Esophagus squamous epithelium (tissue), 5 donors: Measurements from ENCODE around the gene PRKG1. TPM values are rescaled to one million over a fixed set of nuclear protein-coding genes. Genes with fewer than 3 reads are reported as not detected.
A peak's percentile ranks its signal among the peaks of the same experiment; 100 is the strongest.

Experiments used
- DNase-seq: peaks from one replicate; lab custom pipeline; 2025; lab: John Stamatoyannopoulos, UW
- H3K27ac ChIP-seq, 4 donors: fragments of 200-600 bp; sonication (generic); one replicate each; pipeline ENCODE4 v1.5.1; 2016 to 2019; ENCODE audit warnings: mild to moderate bottlenecking in 1 of 4
- H3K27me3 ChIP-seq, 4 donors: fragments of 200-600 bp; sonication (generic); 1 replicate in 3 of 4; 2 replicates in 1 of 4; pipeline versions ENCODE4 v1.5.1 to v1.6.0; 2017 to 2021; ENCODE audit warnings: antibody characterized with exemption in 1 of 4
- H3K36me3 ChIP-seq, 3 donors: fragments of 200-600 bp; sonication (generic); one replicate each; pipeline ENCODE4 v1.5.1; 2016 to 2019
- H3K4me1 ChIP-seq, 3 donors: fragments of 200-600 bp; sonication (generic); one replicate each; pipeline ENCODE4 v1.5.1; 2017 to 2019
- H3K4me3 ChIP-seq, 4 donors: fragments of 200-600 bp; sonication (generic); 1 replicate in 3 of 4; 2 replicates in 1 of 4; pipeline ENCODE4 v1.5.1; 2016 to 2019; ENCODE audit warnings: mild to moderate bottlenecking in 2 of 4, moderate library complexity in 1 of 4
- H3K9me3 ChIP-seq, 3 donors: fragments of 200-600 bp; sonication (generic); one replicate each; pipeline ENCODE4 v1.5.1; 2016 to 2019
- CTCF ChIP-seq, 6 experiments: fragments of 450-650 bp in 4 of 6; fragments of 200-600 bp in 2 of 6; sonication (generic) in 2 of 6; IDR thresholded peaks; one replicate each; pipeline ENCODE4 v1.5.1; 2016 to 2019; ENCODE audit warnings: antibody characterized with exemption in 6 of 6, mild to moderate bottlenecking in 4 of 6, moderate library complexity in 4 of 6
- POLR2A ChIP-seq, 4 donors: fragments of 450-650 bp; IDR thresholded peaks; one replicate each; pipeline ENCODE4 v1.6.1; 2017; ENCODE audit warnings: antibody characterized with exemption in 4 of 4, mild to moderate bottlenecking in 4 of 4, moderate library complexity in 3 of 4
- WGBS, 2 donors: methylation state at CpG; one replicate each; pipeline ENCODE4 v1.1.5; 2018; 5-methylcytosine and 5-hydroxymethylcytosine counted together
- intact Hi-C: fragments of 100-400 bp; cut with DNase I; formaldehyde crosslinking; loops from one replicate; pipeline ENCODE4 v1.15.0; 2022
- total RNA-seq, 4 donors: library from RNA; depleted of rRNA; stranded (reverse); fragments of >200 nt; gene quantifications; one replicate each; pipeline ENCODE4 v1.1.0, GENCODE V29; 2016
- donor health status: DM: yes; HTN: yes; CAD: no.

PRKG1 gene
- total RNA-seq, 4 donors from 2014 or later: 2.0 to 10.9 (median 3.8) TPM

DNA sequence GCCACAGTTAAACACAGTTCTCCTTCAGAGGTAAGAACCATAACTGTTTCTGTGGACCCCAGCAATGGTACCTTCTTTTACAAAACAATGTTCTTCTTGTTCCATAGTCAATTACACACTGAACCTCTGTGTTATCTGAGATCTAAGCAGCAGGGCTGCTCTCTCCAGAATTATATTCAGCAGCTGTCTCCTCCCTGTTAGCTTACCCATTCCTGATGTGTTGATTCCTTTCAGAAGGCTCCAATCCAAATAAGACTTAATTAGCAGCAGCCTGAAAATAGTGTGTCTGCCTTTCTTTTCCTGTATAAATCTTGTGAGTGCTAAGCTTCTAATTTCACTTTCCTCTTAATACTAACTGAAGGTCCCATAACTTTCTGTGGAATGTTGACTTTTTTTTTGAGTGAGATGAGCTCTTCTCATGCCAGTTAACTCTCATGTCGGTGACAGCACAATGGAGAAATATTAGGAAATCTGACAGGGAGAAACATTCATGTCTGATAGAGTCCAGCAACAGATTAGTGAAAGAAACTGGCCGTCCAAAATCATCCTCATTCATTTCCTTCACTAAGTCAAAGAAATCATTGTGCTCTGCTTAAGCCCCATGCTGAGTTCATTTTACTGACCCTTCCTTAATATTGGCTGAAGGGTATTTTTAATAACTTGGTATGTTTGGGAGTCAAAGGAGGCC lies 226.5 kb downstream of the PRKG1 start:
- Histone ChIP-seq H3K27ac (peak overlapping the region in 3 of 4 donors; percentile 35 to 50 (median 41)), H3K4me1 (peaks cover 0 to 9% (median 0%) of the 10 kb centered on the region in 3 donors), H3K36me3 (no peaks in the 10 kb centered on the region), H3K27me3 (no peaks in the 10 kb centered on the region), H3K9me3 (no peaks in the 10 kb centered on the region), H3K4me3 (no peak overlapping the region)
- DNase-seq: no peak
- TF ChIP-seq CTCF (IDR thresholded peaks at IDR 0.05): no peak
- no peak for TF ChIP-seq POLR2A (IDR thresholded peaks at IDR 0.05)
- intact Hi-C loops: no loop called here
- 52 to 60% methylated on average over 2 of the region's 2 CpGs for WGBS, 2 donors

GRCh38 chr10:51301644-51302043 lies 227.4 kb downstream of the PRKG1 start:
- H3K4me3 ChIP-seq: no peak overlapping the region
- no peaks in the 10 kb centered on the region for H3K36me3 ChIP-seq
- peak overlapping the region in 3 of 4 donors; percentile 35 to 50 (median 41) for H3K27ac ChIP-seq
- WGBS, 2 donors: 54 to 68% methylated on average over 5 of the region's 5 CpGs
- no peak for DNase-seq
- no peaks in the 10 kb centered on the region for H3K27me3 ChIP-seq
- no peaks in the 10 kb centered on the region for H3K9me3 ChIP-seq
- TF ChIP-seq POLR2A (IDR thresholded peaks at IDR 0.05) (no peak), CTCF (IDR thresholded peaks at IDR 0.05) (no peak)
- H3K4me1 ChIP-seq: peaks cover 0 to 9% (median 0%) of the 10 kb centered on the region in 3 donors
- intact Hi-C loops: no loop called here

- no peaks in the 10 kb centered on the region for H3K9me3 ChIP-seq
- peak overlapping the region in 2 of 4 donors; percentile 41 to 50 for H3K27ac ChIP-seq
- intact Hi-C loops: no loop called here
- no peaks in the 10 kb centered on the region for H3K36me3 ChIP-seq
- TF ChIP-seq POLR2A (IDR thresholded peaks at IDR 0.05) (no peak), CTCF (IDR thresholded peaks at IDR 0.05) (no peak)
- WGBS, 2 donors: 40 to 44% methylated on average over 1 of the region's 1 CpG
- H3K4me1 ChIP-seq: peaks cover 0 to 12% (median 0%) of the 10 kb centered on the region in 3 donors
- no peaks in the 10 kb centered on the region for H3K27me3 ChIP-seq
- H3K4me3 ChIP-seq: no peak overlapping the region
- no peak for DNase-seq
These were observed 228.0 kb downstream of the PRKG1 start for GRCh38 chr10:51302316-51302715.

DNA sequence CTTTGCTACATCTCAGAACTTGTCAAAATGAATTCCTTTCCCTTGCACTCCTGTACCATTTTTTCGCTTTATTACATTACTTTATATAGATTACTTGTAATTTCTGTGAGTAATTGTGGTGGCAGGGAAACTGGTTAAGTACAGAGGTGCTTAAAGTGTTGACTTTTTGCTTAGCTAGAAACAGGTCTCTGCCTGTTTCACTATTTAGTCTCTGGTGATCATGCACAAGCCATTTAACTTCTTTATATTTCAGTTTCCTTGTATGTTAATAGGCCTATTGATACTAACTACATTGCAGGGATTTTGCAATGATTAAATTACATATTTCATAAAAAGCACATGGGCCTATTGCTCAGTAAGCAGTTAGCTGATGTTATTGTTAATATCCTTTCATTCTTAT lies 233.8 kb downstream of the PRKG1 start:
- H3K9me3 ChIP-seq: no peaks in the 10 kb centered on the region
- H3K27ac ChIP-seq: no peak overlapping the region
- H3K36me3 ChIP-seq: no peaks in the 10 kb centered on the region
- no peak for DNase-seq
- H3K27me3 ChIP-seq: no peaks in the 10 kb centered on the region
- intact Hi-C loops: no loop called here
- peaks cover 0 to 20% (median 5%) of the 10 kb centered on the region in 3 donors for H3K4me1 ChIP-seq
- TF ChIP-seq CTCF (IDR thresholded peaks at IDR 0.05) (no peak), POLR2A (IDR thresholded peaks at IDR 0.05) (no peak)
- 37 to 50% methylated on average over 1 of the region's 1 CpG for WGBS, 2 donors
- no peak overlapping the region for H3K4me3 ChIP-seq

DNA sequence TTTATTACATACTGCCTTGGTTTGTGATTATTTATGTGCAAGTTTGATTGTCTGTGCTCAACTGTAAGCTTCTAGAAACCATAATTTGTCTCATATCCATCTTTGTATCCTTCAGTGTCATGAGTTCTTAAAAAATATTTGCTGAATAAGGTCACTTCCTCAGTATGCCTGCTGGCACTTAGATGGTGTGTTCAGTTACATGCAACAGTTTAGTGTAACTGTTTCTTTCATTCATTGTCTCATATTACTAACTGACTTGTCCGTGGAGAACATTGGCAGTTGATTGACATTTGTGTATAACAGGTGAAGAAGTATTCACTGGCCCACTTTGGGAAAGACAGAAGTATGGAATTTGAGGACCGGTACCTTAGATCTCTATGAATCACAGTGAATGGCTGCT lies 236.9 kb downstream of the PRKG1 start:
- Histone ChIP-seq H3K27ac (no peak overlapping the region), H3K4me1 (peaks cover 0 to 20% (median 9%) of the 10 kb centered on the region in 3 donors), H3K36me3 (no peaks in the 10 kb centered on the region), H3K9me3 (no peaks in the 10 kb centered on the region), H3K27me3 (no peaks in the 10 kb centered on the region), H3K4me3 (no peak overlapping the region)
- TF ChIP-seq POLR2A (IDR thresholded peaks at IDR 0.05) (no peak), CTCF (IDR thresholded peaks at IDR 0.05) (no peak)
- 67 to 69% methylated on average over 2 of the region's 2 CpGs for WGBS, 2 donors
- intact Hi-C loops: no loop called here
- no peak for DNase-seq
